ENCODE data around the gene CUL5. TPM values are rescaled to one million over a fixed set of nuclear protein-coding genes. Genes with fewer than 3 reads are reported as not detected.
A peak's percentile ranks its signal among the peaks of the same experiment; 100 is the strongest.
"Not testable (repeated sequence)": the region's sequence is repeated elsewhere in the genome, so short reads cannot be mapped to it uniquely, and the experiment has no call there.

Gene CUL5
- total RNA-seq, 1 experiment from 2014 or later, result 19.6 TPM

GRCh38 chr11:108003623-108004022 is 5.1 kb upstream of the CUL5 start:
- DNase-seq (ENCODE audit: low read depth in 1 of 2, low spot score in 2 of 2), result no peak
- no peak overlapping the region for H3K27ac ChIP-seq
- H3K27me3 ChIP-seq (replicated peaks), result no peaks in the 10 kb centered on the region
- H3K4me1 ChIP-seq (replicated peaks), result no peaks in the 10 kb centered on the region
- no peak overlapping the region for H3K4me3 ChIP-seq
- no peaks in the 10 kb centered on the region for H3K9me3 ChIP-seq (replicated peaks)
- no peaks in the 10 kb centered on the region for H3K36me3 ChIP-seq

- H3K27me3 ChIP-seq (replicated peaks), result no peaks in the 10 kb centered on the region
- peaks cover 7% of the 10 kb centered on the region for H3K36me3 ChIP-seq
- no peak overlapping the region for H3K27ac ChIP-seq
- no peaks in the 10 kb centered on the region for H3K4me1 ChIP-seq (replicated peaks)
- no peak overlapping the region for H3K4me3 ChIP-seq
- no peaks in the 10 kb centered on the region for H3K9me3 ChIP-seq (replicated peaks)
- no peak for DNase-seq (ENCODE audit: low read depth in 1 of 2, low spot score in 2 of 2)
Observed at GRCh38 chr11:108007819-108008218, 879 bp upstream of the CUL5 start.

- no peaks in the 10 kb centered on the region for H3K4me1 ChIP-seq (replicated peaks)
- H3K27ac ChIP-seq, result peak overlapping the region; percentile 96
- no peak for DNase-seq (ENCODE audit: low read depth in 1 of 2, low spot score in 2 of 2)
- H3K27me3 ChIP-seq (replicated peaks), result no peaks in the 10 kb centered on the region
- peaks cover 7% of the 10 kb centered on the region for H3K36me3 ChIP-seq
- H3K9me3 ChIP-seq (replicated peaks), result no peaks in the 10 kb centered on the region
- H3K4me3 ChIP-seq, result peak overlapping the region; percentile 95
Observed at GRCh38 chr11:108009497-108010370, 1.0 kb downstream of the CUL5 start.

- H3K9me3 ChIP-seq (replicated peaks), result no peaks in the 10 kb centered on the region
- H3K4me1 ChIP-seq (replicated peaks), result no peaks in the 10 kb centered on the region
- peaks cover 7% of the 10 kb centered on the region for H3K36me3 ChIP-seq
- DNase-seq (ENCODE audit: low read depth in 1 of 2, low spot score in 2 of 2), result no peak
- no peak overlapping the region for H3K4me3 ChIP-seq
- H3K27me3 ChIP-seq (replicated peaks), result no peaks in the 10 kb centered on the region
- no peak overlapping the region for H3K27ac ChIP-seq
Observed at GRCh38 chr11:108012139-108012725, 3.5 kb downstream of the CUL5 start.

GRCh38 chr11:108016647-108017046 is 7.9 kb downstream of the CUL5 start:
- no peaks in the 10 kb centered on the region for H3K27me3 ChIP-seq (replicated peaks)
- H3K4me1 ChIP-seq (replicated peaks), result no peaks in the 10 kb centered on the region
- no peaks in the 10 kb centered on the region for H3K9me3 ChIP-seq (replicated peaks)
- no peak overlapping the region for H3K4me3 ChIP-seq
- no peak overlapping the region for H3K27ac ChIP-seq
- no peak for DNase-seq (ENCODE audit: low read depth in 1 of 2, low spot score in 2 of 2)
- H3K36me3 ChIP-seq, result no peaks in the 10 kb centered on the region

- Histone ChIP-seq H3K27me3 (replicated peaks) (no peaks in the 10 kb centered on the region), H3K36me3 (no peaks in the 10 kb centered on the region), H3K4me1 (replicated peaks) (no peaks in the 10 kb centered on the region)
Observed at GRCh38 chr11:108018708-108019107, 10.0 kb downstream of the CUL5 start.

GRCh38 chr11:108019870-108020540 is 11.3 kb downstream of the CUL5 start:
- no peaks in the 10 kb centered on the region for H3K9me3 ChIP-seq (replicated peaks)
- H3K4me1 ChIP-seq (replicated peaks), result no peaks in the 10 kb centered on the region
- no peaks in the 10 kb centered on the region for H3K27me3 ChIP-seq (replicated peaks)
- no peak overlapping the region for H3K4me3 ChIP-seq
- no peak for DNase-seq (ENCODE audit: low read depth in 1 of 2, low spot score in 2 of 2)
- H3K36me3 ChIP-seq, result no peaks in the 10 kb centered on the region
- H3K27ac ChIP-seq, result no peak overlapping the region

More at GRCh38 chr11:108018708-108019107, 10.0 kb downstream of the CUL5 start:
- no peak overlapping the region for H3K27ac ChIP-seq
- H3K9me3 ChIP-seq (replicated peaks), result no peaks in the 10 kb centered on the region
- no peak for DNase-seq (ENCODE audit: low read depth in 1 of 2, low spot score in 2 of 2)
- no peak overlapping the region for H3K4me3 ChIP-seq

GRCh38 chr11:108025387-108026080 is 16.8 kb downstream of the CUL5 start:
- H3K27me3 ChIP-seq (replicated peaks), result no peaks in the 10 kb centered on the region
- H3K4me1 ChIP-seq (replicated peaks), result no peaks in the 10 kb centered on the region
- H3K9me3 ChIP-seq (replicated peaks), result no peaks in the 10 kb centered on the region
- no peaks in the 10 kb centered on the region for H3K36me3 ChIP-seq
- no peak for DNase-seq (ENCODE audit: low read depth in 1 of 2, low spot score in 2 of 2)
- H3K27ac ChIP-seq, result no peak overlapping the region
- H3K4me3 ChIP-seq, result no peak overlapping the region

GRCh38 chr11:108027057-108027456 is 18.4 kb downstream of the CUL5 start:
- Histone ChIP-seq H3K4me1 (replicated peaks) (no peaks in the 10 kb centered on the region), H3K4me3 (no peak overlapping the region), H3K36me3 (no peaks in the 10 kb centered on the region), H3K27me3 (replicated peaks) (no peaks in the 10 kb centered on the region), H3K27ac (no peak overlapping the region), H3K9me3 (replicated peaks) (no peaks in the 10 kb centered on the region)
- no peak for DNase-seq (ENCODE audit: low read depth in 1 of 2, low spot score in 2 of 2)

- DNase-seq (ENCODE audit: low read depth in 1 of 2, low spot score in 2 of 2); H3K9me3 ChIP-seq (replicated peaks); H3K36me3 ChIP-seq; H3K27ac ChIP-seq; H3K27me3 ChIP-seq (replicated peaks); H3K4me1 ChIP-seq (replicated peaks); H3K4me3 ChIP-seq: not testable (repeated sequence)
Observed at GRCh38 chr11:108028822-108029441, 20.2 kb downstream of the CUL5 start.

GRCh38 chr11:108031604-108032003 is 22.9 kb downstream of the CUL5 start:
- not testable (repeated sequence) for H3K4me1 ChIP-seq (replicated peaks); H3K4me3 ChIP-seq; H3K36me3 ChIP-seq; H3K27ac ChIP-seq; DNase-seq (ENCODE audit: low read depth in 1 of 2, low spot score in 2 of 2); H3K27me3 ChIP-seq (replicated peaks); H3K9me3 ChIP-seq (replicated peaks)

- Histone ChIP-seq H3K27me3 (replicated peaks) (no peaks in the 10 kb centered on the region), H3K4me3 (no peak overlapping the region), H3K4me1 (replicated peaks) (no peaks in the 10 kb centered on the region), H3K9me3 (replicated peaks) (no peaks in the 10 kb centered on the region), H3K36me3 (0 out of 2 replicates have a peak, but pooled peaks cover 2% of the 10 kb centered on the region), H3K27ac (no peak overlapping the region)
- no peak for DNase-seq (ENCODE audit: low read depth in 1 of 2, low spot score in 2 of 2)
Observed at GRCh38 chr11:108032800-108033199, 24.1 kb downstream of the CUL5 start.

GRCh38 chr11:108034034-108034433 is 25.3 kb downstream of the CUL5 start:
- H3K27ac ChIP-seq, result no peak overlapping the region
- DNase-seq (ENCODE audit: low read depth in 1 of 2, low spot score in 2 of 2), result no peak
- no peaks in the 10 kb centered on the region for H3K27me3 ChIP-seq (replicated peaks)
- no peaks in the 10 kb centered on the region for H3K4me1 ChIP-seq (replicated peaks)
- H3K36me3 ChIP-seq, result 0 out of 2 replicates have a peak, but pooled peaks cover 2% of the 10 kb centered on the region
- H3K4me3 ChIP-seq, result no peak overlapping the region
- no peaks in the 10 kb centered on the region for H3K9me3 ChIP-seq (replicated peaks)

Measured in SJSA1 (cell line).